ENCODE data around the gene OR1K1.
"Not testable (repeated sequence)": the region's sequence is repeated elsewhere in the genome, so short reads cannot be mapped to it uniquely, and the experiment has no call there.

Gene OR1K1

GRCh38 chr9:122797316-122798063 lies 2.4 kb upstream of the OR1K1 start:
- Histone ChIP-seq H3K9me3 (ENCODE audit: control insufficient read depth, low read length) (no peaks in the 10 kb centered on the region), H3K4me1 (no peaks in the 10 kb centered on the region), H3K4me3 (ENCODE audit: low read depth, low read length) (no peak overlapping the region), H3K36me3 (ENCODE audit: control insufficient read depth, insufficient read depth, low read length) (no peaks in the 10 kb centered on the region), H3K9ac (no peak overlapping the region), H3K79me2 (no peaks in the 10 kb centered on the region), H3K4me2 (ENCODE audit: low read length) (no peak overlapping the region), H2AFZ (no peak overlapping the region), H3K27me3 (ENCODE audit: control insufficient read depth, insufficient read depth, low read length) (no peaks in the 10 kb centered on the region), H3K27ac (no peak overlapping the region)
- TF ChIP-seq CTCF (IDR thresholded peaks at IDR 0.05), result no peak

- Histone ChIP-seq H3K27ac (no peak overlapping the region), H3K4me3 (ENCODE audit: low read depth, low read length) (no peak overlapping the region), H3K36me3 (ENCODE audit: control insufficient read depth, insufficient read depth, low read length) (no peaks in the 10 kb centered on the region), H2AFZ (no peak overlapping the region), H3K27me3 (ENCODE audit: control insufficient read depth, insufficient read depth, low read length) (no peaks in the 10 kb centered on the region), H3K9ac (no peak overlapping the region), H3K4me1 (no peaks in the 10 kb centered on the region), H3K9me3 (ENCODE audit: control insufficient read depth, low read length) (no peaks in the 10 kb centered on the region), H3K4me2 (ENCODE audit: low read length) (no peak overlapping the region), H3K79me2 (no peaks in the 10 kb centered on the region)
- TF ChIP-seq CTCF (IDR thresholded peaks at IDR 0.05), result no peak
Observed at GRCh38 chr9:122806661-122807060, 6.7 kb downstream of the OR1K1 start.

GRCh38 chr9:122807271-122807900 lies 7.5 kb downstream of the OR1K1 start:
- Histone ChIP-seq H3K27ac (no peak overlapping the region), H3K36me3 (ENCODE audit: control insufficient read depth, insufficient read depth, low read length) (no peaks in the 10 kb centered on the region), H3K4me1 (no peaks in the 10 kb centered on the region), H3K4me2 (ENCODE audit: low read length) (no peak overlapping the region), H3K9ac (no peak overlapping the region), H3K27me3 (ENCODE audit: control insufficient read depth, insufficient read depth, low read length) (no peaks in the 10 kb centered on the region), H3K79me2 (no peaks in the 10 kb centered on the region), H3K9me3 (ENCODE audit: control insufficient read depth, low read length) (no peaks in the 10 kb centered on the region), H3K4me3 (ENCODE audit: low read depth, low read length) (no peak overlapping the region), H2AFZ (no peak overlapping the region)
- no peak for TF ChIP-seq CTCF (IDR thresholded peaks at IDR 0.05)

GRCh38 chr9:122808141-122808540 lies 8.2 kb downstream of the OR1K1 start:
- Histone ChIP-seq H2AFZ (no peak overlapping the region), H3K4me1 (no peaks in the 10 kb centered on the region), H3K4me2 (ENCODE audit: low read length) (no peak overlapping the region), H3K79me2 (no peaks in the 10 kb centered on the region), H3K4me3 (ENCODE audit: low read depth, low read length) (no peak overlapping the region), H3K36me3 (ENCODE audit: control insufficient read depth, insufficient read depth, low read length) (no peaks in the 10 kb centered on the region), H3K9ac (no peak overlapping the region), H3K27me3 (ENCODE audit: control insufficient read depth, insufficient read depth, low read length) (no peaks in the 10 kb centered on the region), H3K27ac (no peak overlapping the region), H3K9me3 (ENCODE audit: control insufficient read depth, low read length) (no peaks in the 10 kb centered on the region)
- no peak for TF ChIP-seq CTCF (IDR thresholded peaks at IDR 0.05)

- not testable (repeated sequence) for H3K79me2 ChIP-seq; H3K27ac ChIP-seq; H3K9me3 ChIP-seq (ENCODE audit: control insufficient read depth, low read length)
Observed at GRCh38 chr9:122809261-122809660, 9.3 kb downstream of the OR1K1 start.

More at GRCh38 chr9:122809261-122809660, 9.3 kb downstream of the OR1K1 start:
- not testable (repeated sequence) for H3K4me3 ChIP-seq (ENCODE audit: low read depth, low read length); H3K36me3 ChIP-seq (ENCODE audit: control insufficient read depth, insufficient read depth, low read length); H3K4me1 ChIP-seq; H3K9ac ChIP-seq; H3K27me3 ChIP-seq (ENCODE audit: control insufficient read depth, insufficient read depth, low read length); H2AFZ ChIP-seq; H3K4me2 ChIP-seq (ENCODE audit: low read length)

Measured in parathyroid adenoma (tissue), 2 donors.